ENCODE results near the gene PTGES. TPM values are rescaled to one million over a fixed set of nuclear protein-coding genes. Genes with fewer than 3 reads are reported as not detected.

Gene PTGES
- total and polyA plus RNA-seq, 9 of the 15 experiments (the other 6 are each of a cell fraction or from before 2014, with no cell fraction given): 0.13 TPM; not detected in 8

DNA sequence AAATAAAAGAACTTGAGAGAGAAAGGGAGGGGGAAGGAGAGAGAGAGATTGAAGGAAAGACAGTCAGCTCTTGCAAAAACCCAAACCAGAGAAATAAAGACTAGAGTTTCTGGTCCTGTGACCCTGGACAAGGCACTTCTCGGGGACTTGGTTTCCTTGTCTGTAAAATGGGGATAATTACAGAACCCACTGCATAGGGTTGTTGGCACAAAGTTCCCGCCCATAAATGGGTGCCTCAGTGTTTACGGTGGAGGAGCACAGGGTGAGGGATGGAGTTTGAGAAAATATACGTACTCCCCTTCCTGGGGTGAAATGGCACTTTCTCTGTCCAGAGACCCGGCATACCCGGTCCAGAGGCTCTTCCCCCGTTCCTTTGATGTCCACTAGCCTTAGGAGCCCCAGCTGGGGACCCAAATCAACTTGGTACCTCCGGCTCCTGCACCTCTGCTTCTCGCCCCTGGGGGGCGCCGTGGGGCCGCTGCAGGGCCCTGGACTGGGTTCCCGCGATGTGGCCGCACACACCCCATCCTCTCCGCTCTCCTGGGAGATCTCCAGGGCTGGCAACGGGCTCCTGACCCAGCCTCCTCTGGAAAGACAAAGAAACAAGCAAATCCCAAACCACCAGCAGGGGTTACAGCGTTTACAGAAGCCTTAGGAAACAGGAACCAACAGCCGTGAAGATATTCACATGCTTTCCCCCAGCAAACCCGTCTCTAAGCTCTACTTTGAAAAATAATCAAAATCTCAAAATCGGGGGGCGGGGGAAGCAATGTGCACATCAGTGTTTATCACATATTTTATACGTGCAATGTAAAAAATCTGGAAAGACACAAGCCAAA lies 26.3 kb downstream of the PTGES start (continued):
- TF ChIP-seq E2F1 (CRISPR knock-in tag; IDR thresholded peaks at IDR 0.05) (no peak), NFE2L1 (tag; IDR thresholded peaks at IDR 0.05; ENCODE audit: borderline replicate concordance, low read depth) (no peak), SRSF3 (IDR thresholded peaks at IDR 0.05; ENCODE audit: insufficient read depth, low read length) (no peak), POLR2A (conservative IDR thresholded peaks at IDR 0.05) (no peak), HCFC1 (IDR thresholded peaks at IDR 0.05; ENCODE audit: low read depth, low read length) (peak; percentile 42; the same call in 1 of the 2 replicates), ZC3H8 (IDR thresholded peaks at IDR 0.05) (no peak), ZNF124 (CRISPR knock-in tag; IDR thresholded peaks at IDR 0.05) (no peak), TBL1XR1 (IDR thresholded peaks at IDR 0.05; ENCODE audit: low read length in 2 of 2) (no peak), TAF15 (IDR thresholded peaks at IDR 0.05; ENCODE audit: low read depth, low read length) (no peak), POLR2AphosphoS5 (IDR thresholded peaks at IDR 0.05; ENCODE audit: control insufficient read depth, insufficient read depth, low read depth, low read length) (no peak), PRDM10 (IDR thresholded peaks at IDR 0.05; ENCODE audit: partially characterized antibody) (peak; percentile 31), BMI1 (IDR thresholded peaks at IDR 0.05; ENCODE audit: low read length) (no peak), TRIM24 (IDR thresholded peaks at IDR 0.05) (no peak), MTF1 (CRISPR knock-in tag; IDR thresholded peaks at IDR 0.05; ENCODE audit: borderline replicate concordance) (no peak), ETV5 (CRISPR knock-in tag; IDR thresholded peaks at IDR 0.05; ENCODE audit: low read depth) (peak; percentile 23; the same call in 1 of the 2 replicates), MTA3 (IDR thresholded peaks at IDR 0.05; ENCODE audit: borderline replicate concordance) (0 out of 2 replicates have a peak, but pooled peaks have one; percentile 40), HNRNPK (IDR thresholded peaks at IDR 0.05; ENCODE audit: low read depth, low read length, poor library complexity, severe bottlenecking) (no peak), ZNF134 (CRISPR knock-in tag; conservative IDR thresholded peaks at IDR 0.05) (no peak), RBFOX2 (IDR thresholded peaks at IDR 0.05; ENCODE audit: low read depth, low read length) (no peak)
- TF ChIP-seq, protein P1, sequence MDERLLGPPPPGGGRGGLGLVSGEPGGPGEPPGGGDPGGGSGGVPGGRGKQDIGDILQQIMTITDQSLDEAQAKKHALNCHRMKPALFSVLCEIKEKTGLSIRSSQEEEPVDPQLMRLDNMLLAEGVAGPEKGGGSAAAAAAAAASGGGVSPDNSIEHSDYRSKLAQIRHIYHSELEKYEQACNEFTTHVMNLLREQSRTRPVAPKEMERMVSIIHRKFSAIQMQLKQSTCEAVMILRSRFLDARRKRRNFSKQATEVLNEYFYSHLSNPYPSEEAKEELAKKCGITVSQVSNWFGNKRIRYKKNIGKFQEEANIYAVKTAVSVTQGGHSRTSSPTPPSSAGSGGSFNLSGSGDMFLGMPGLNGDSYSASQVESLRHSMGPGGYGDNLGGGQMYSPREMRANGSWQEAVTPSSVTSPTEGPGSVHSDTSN (CRISPR knock-in tag; IDR thresholded peaks at IDR 0.05; ENCODE audit: low read depth): no peak
- TF ChIP-seq, protein P1 (tag; conservative IDR thresholded peaks at IDR 0.05; ENCODE audit: low read depth): no peak
